WTC11 (cell line): ENCODE data around the gene BLMH. TPM values are rescaled to one million over a fixed set of nuclear protein-coding genes. Genes with fewer than 3 reads are reported as not detected.

Experiments
- ATAC-seq: fragments of 200-7000 bp; cut with Tn5 transposase; 2 replicates; pipeline ENCODE4 v1.10.0; 2021; ENCODE audit warnings: mild to moderate bottlenecking, moderate library complexity
- CTCF ChIA-PET: fragments of 300-600 bp; sonication (Branson Sonifier 250); formaldehyde crosslinking; loops from one replicate; lab custom pipeline; 2021; ENCODE audit warnings: antibody characterized with exemption; lab: Charles Lee
- POLR2A ChIA-PET: fragments of 350-600 bp; sonication (Branson Sonifier 250); formaldehyde crosslinking; loops from one replicate; lab custom pipeline; 2021; ENCODE audit warnings: antibody characterized with exemption; lab: Charles Lee
- DNase-seq: peaks from one replicate; pipeline ENCODE4 v3.0.0; 2021; ENCODE audit warnings: low spot score
- H3K27ac Mint-ChIP-seq: 2 replicates; pipeline ENCODE4 v1.8.0; 2021; ENCODE audit warnings: mixed read lengths
- H3K27me3 Mint-ChIP-seq: 2 replicates; pipeline ENCODE4 v1.8.0; 2021; ENCODE audit warnings: low read depth, mild to moderate bottlenecking, moderate library complexity, mixed read lengths
- H3K36me3 Mint-ChIP-seq: 2 replicates; pipeline ENCODE4 v1.8.0; 2021; ENCODE audit warnings: mixed read lengths
- H3K4me1 Mint-ChIP-seq: 2 replicates; pipeline ENCODE4 v1.8.0; 2022; ENCODE audit warnings: mixed read lengths
- H3K4me3 Mint-ChIP-seq: 2 replicates; pipeline ENCODE4 v1.8.0; 2021; ENCODE audit warnings: mild to moderate bottlenecking, moderate library complexity, mixed read lengths
- H3K9me3 Mint-ChIP-seq: 2 replicates; pipeline ENCODE4 v1.8.0; 2021; ENCODE audit warnings: mixed read lengths
- ARID4B ChIP-seq: sonication (generic); formaldehyde crosslinking; IDR thresholded peaks from 2 replicates; pipeline ENCODE4 v1.8.0; 2023; ENCODE audit warnings: missing genetic modification reagents, mild to moderate bottlenecking, borderline replicate concordance
- E2F5 ChIP-seq: sonication (generic); formaldehyde crosslinking; IDR thresholded peaks from 2 replicates; pipeline ENCODE4 v1.8.1; 2022; ENCODE audit warnings: mild to moderate bottlenecking, moderate library complexity, missing genetic modification reagents
- EMX1 ChIP-seq: fragments of 250-450 bp; sonication (Bioruptor Pico); IDR thresholded peaks from 2 replicates; pipeline ENCODE4 v1.8.0; 2021; ENCODE audit warnings: mild to moderate bottlenecking
- FOXK1 ChIP-seq: sonication (generic); formaldehyde crosslinking; IDR thresholded peaks from 2 replicates; pipeline ENCODE4 v1.8.0; 2022; ENCODE audit warnings: mild to moderate bottlenecking, moderate library complexity, missing genetic modification reagents
- HMGXB4 ChIP-seq: sonication (generic); formaldehyde crosslinking; IDR thresholded peaks from 2 replicates; pipeline ENCODE4 v1.8.1; 2023; ENCODE audit warnings: mild to moderate bottlenecking, moderate library complexity, missing genetic modification reagents
- MAX ChIP-seq: sonication (generic); formaldehyde crosslinking; IDR thresholded peaks from 2 replicates; pipeline ENCODE4 v1.8.0; 2022; ENCODE audit warnings: mild to moderate bottlenecking, missing genetic modification reagents
- MXD4 ChIP-seq: fragments of 250-450 bp; sonication (Bioruptor Pico); IDR thresholded peaks from 2 replicates; pipeline ENCODE4 v1.8.0; 2021; ENCODE audit warnings: mild to moderate bottlenecking, moderate library complexity, borderline replicate concordance
- MYBL2 ChIP-seq: sonication (generic); formaldehyde crosslinking; IDR thresholded peaks from 2 replicates; pipeline ENCODE4 v1.8.1; 2023; ENCODE audit warnings: mild to moderate bottlenecking, moderate library complexity, missing genetic modification reagents
- NFATC4 ChIP-seq: fragments of 250-450 bp; sonication (Bioruptor Pico); IDR thresholded peaks from 2 replicates; pipeline ENCODE4 v1.9.0; 2021; ENCODE audit warnings: mild to moderate bottlenecking
- RELA ChIP-seq: sonication (generic); formaldehyde crosslinking; IDR thresholded peaks from 2 replicates; pipeline ENCODE4 v1.8.1; 2022; ENCODE audit warnings: missing genetic modification reagents, mild to moderate bottlenecking, borderline replicate concordance
- SMAD3 ChIP-seq: sonication (generic); formaldehyde crosslinking; IDR thresholded peaks from 2 replicates; pipeline ENCODE4 v1.8.0; 2022; ENCODE audit warnings: missing genetic modification reagents, mild to moderate bottlenecking, borderline replicate concordance
- SMAD4 ChIP-seq: sonication (generic); formaldehyde crosslinking; IDR thresholded peaks from 2 replicates; pipeline ENCODE4 v1.8.0; 2022; ENCODE audit warnings: mild to moderate bottlenecking, missing genetic modification reagents
- SOX15 ChIP-seq: fragments of 250-450 bp; sonication (Bioruptor Pico); IDR thresholded peaks from 2 replicates; pipeline ENCODE4 v1.9.0; 2021; ENCODE audit warnings: mild to moderate bottlenecking
- SP1 ChIP-seq: sonication (generic); formaldehyde crosslinking; conservative IDR thresholded peaks from 2 replicates; pipeline ENCODE4 v1.8.1; 2022; ENCODE audit warnings: missing genetic modification reagents
- ZMAT4 ChIP-seq: fragments of 250-450 bp; sonication (Bioruptor Pico); IDR thresholded peaks from 2 replicates; pipeline ENCODE4 v1.9.0; 2021; ENCODE audit warnings: mild to moderate bottlenecking
- ZNF232 ChIP-seq: sonication (generic); formaldehyde crosslinking; IDR thresholded peaks from 2 replicates; pipeline ENCODE4 v1.8.0; 2022; ENCODE audit warnings: mild to moderate bottlenecking, missing genetic modification reagents
- ZNF281 ChIP-seq: sonication (generic); formaldehyde crosslinking; IDR thresholded peaks from 2 replicates; pipeline ENCODE4 v1.8.0; 2023; ENCODE audit warnings: mild to moderate bottlenecking, missing genetic modification reagents
- ZNF396 ChIP-seq: fragments of 250-450 bp; sonication (Bioruptor Pico); IDR thresholded peaks from 2 replicates; pipeline ENCODE4 v1.8.0; 2021; ENCODE audit warnings: mild to moderate bottlenecking, moderate library complexity, borderline replicate concordance
- ZNF416 ChIP-seq: fragments of 250-450 bp; sonication (Bioruptor Pico); IDR thresholded peaks from 2 replicates; pipeline ENCODE4 v1.9.0; 2021; ENCODE audit warnings: mild to moderate bottlenecking, inconsistent platforms
- ZNF532 ChIP-seq: fragments of 250-450 bp; sonication (Bioruptor Pico); IDR thresholded peaks from 2 replicates; pipeline ENCODE4 v1.9.0; 2021; ENCODE audit warnings: mild to moderate bottlenecking, borderline replicate concordance
- total RNA-seq: library from RNA; stranded (reverse); gene quantifications from 3 replicates; pipeline ENCODE4 v1.2.3, GENCODE V29; 2021

BLMH gene
- total RNA-seq, 1 experiment from 2014 or later: 63.9 TPM

- H3K4me1 Mint-ChIP-seq: no peaks in the 10 kb centered on the region
- no peaks in the 10 kb centered on the region for H3K9me3 Mint-ChIP-seq
- ATAC-seq (no peak), DNase-seq (no peak)
- ChIA-PET POLR2A (no interaction called here), CTCF (no interaction called here)
- no peaks in the 10 kb centered on the region for H3K27me3 Mint-ChIP-seq
- H3K27ac Mint-ChIP-seq: no peak overlapping the region
- H3K4me3 Mint-ChIP-seq: no peak overlapping the region
- TF ChIP-seq E2F5: no peak
- no peak for TF ChIP-seq NFATC4 (CRISPR knock-in tag)
- no peak for TF ChIP-seq ZNF281 (CRISPR knock-in tag)
- TF ChIP-seq ZNF416 (CRISPR knock-in tag): no peak
- TF ChIP-seq MYBL2 (CRISPR knock-in tag): no peak
- TF ChIP-seq RELA (CRISPR knock-in tag): no peak
- no peak for TF ChIP-seq ZMAT4 (CRISPR knock-in tag)
- no peak for TF ChIP-seq SOX15 (CRISPR knock-in tag)
- TF ChIP-seq ZNF232 (CRISPR knock-in tag): no peak
- TF ChIP-seq SMAD3: no peak
- H3K36me3 Mint-ChIP-seq: no peaks in the 10 kb centered on the region
Measured at GRCh38 chr17:30316736-30317135, 25.0 kb upstream of the BLMH start.

GRCh38 chr17:30315106-30315505 lies 23.4 kb upstream of the BLMH start:
- Mint-ChIP-seq H3K27ac (no peak overlapping the region), H3K4me1 (no peaks in the 10 kb centered on the region), H3K4me3 (no peak overlapping the region), H3K9me3 (no peaks in the 10 kb centered on the region), H3K36me3 (no peaks in the 10 kb centered on the region), H3K27me3 (no peaks in the 10 kb centered on the region)
- ChIA-PET CTCF (interaction anchor here (0.5 kb wide), 1 partner anchor 406 kb away, joined by 4 read pairs; no protein-coding TSS in a partner anchor), POLR2A (no interaction called here)
- DNase-seq (no peak), ATAC-seq (no peak)
- TF ChIP-seq SOX15 (CRISPR knock-in tag) (no peak), MAX (CRISPR knock-in tag) (no peak), SMAD4 (CRISPR knock-in tag) (no peak), EMX1 (CRISPR knock-in tag) (no peak), MXD4 (CRISPR knock-in tag) (no peak), HMGXB4 (CRISPR knock-in tag) (no peak), ZNF396 (CRISPR knock-in tag) (no peak), ARID4B (CRISPR knock-in tag) (no peak), FOXK1 (CRISPR knock-in tag) (no peak), ZNF532 (CRISPR knock-in tag) (no peak), RELA (CRISPR knock-in tag) (no peak), SP1 (CRISPR knock-in tag) (no peak)
